CD4-positive, alpha-beta T cell treated with Interleukin-12 subunit alpha and Interleukin-12 subunit beta, for 1 hour (primary cell): ENCODE data around the gene ADAT3.

ENCODE experiments used
- DNase-seq: peaks from one replicate; pipeline ENCODE4 v3.0.0-alpha.2; 2020

ADAT3 gene

GRCh38 chr19:1962674-1963073 lies 57.5 kb downstream of the ADAT3 start:
- DNase-seq: no peak
